GM12878 (cell line): ENCODE results near the gene TRAF3IP1.

Experiments used
- EGR1 ChIP-seq, 2 experiments: IDR thresholded peaks; 1 replicate in 1 of 2; 2 replicates in 1 of 2; pipeline ENCODE4 v1.6.1; 2011 to 2012; ENCODE audit warnings: low read depth in 2 of 2, low read length in 2 of 2, borderline replicate concordance in 1 of 2, mild to moderate bottlenecking in 1 of 2, moderate library complexity in 1 of 2
- EZH2 ChIP-seq: IDR thresholded peaks from 2 replicates; pipeline ENCODE4 v1.6.1; 2012; ENCODE audit warnings: low read depth, mild to moderate bottlenecking, control low read depth, inconsistent platforms, low read length, borderline replicate concordance; ENCODE audit not compliant: control insufficient read depth
- JUNB ChIP-seq: IDR thresholded peaks from 2 replicates; pipeline ENCODE4 v1.6.1; 2016; ENCODE audit warnings: antibody characterized with exemption, mild to moderate bottlenecking

GRCh38 chr2:238279324-238279682 lies 41.0 kb upstream of the TRAF3IP1 start:
- no peak for TF ChIP-seq EZH2
- no peak for TF ChIP-seq JUNB
- TF ChIP-seq EGR1 (IDR thresholded peaks at IDR 0.05; ENCODE audit: borderline replicate concordance in 1 of 2, low read depth in 2 of 2, low read length in 2 of 2): no peak
